GM21737 (cell line): ENCODE data around the gene CHN2.

Experiments used
- ATAC-seq: cut with Tn5 transposase; IDR thresholded peaks from one replicate; pipeline ENCODE4 v1.9.1; 2021; ENCODE audit warnings: mild to moderate bottlenecking, moderate library complexity; ENCODE audit not compliant: unreplicated experiment

Gene CHN2

GRCh38 chr7:29386196-29386765 is 191.7 kb downstream of the CHN2 start:
- ATAC-seq, result no peak

- no peak for ATAC-seq
Measured at GRCh38 chr7:29391262-29391661, 196.7 kb downstream of the CHN2 start.

- ATAC-seq, result no peak
Measured at GRCh38 chr7:29394321-29394720, 199.7 kb downstream of the CHN2 start.

DNA sequence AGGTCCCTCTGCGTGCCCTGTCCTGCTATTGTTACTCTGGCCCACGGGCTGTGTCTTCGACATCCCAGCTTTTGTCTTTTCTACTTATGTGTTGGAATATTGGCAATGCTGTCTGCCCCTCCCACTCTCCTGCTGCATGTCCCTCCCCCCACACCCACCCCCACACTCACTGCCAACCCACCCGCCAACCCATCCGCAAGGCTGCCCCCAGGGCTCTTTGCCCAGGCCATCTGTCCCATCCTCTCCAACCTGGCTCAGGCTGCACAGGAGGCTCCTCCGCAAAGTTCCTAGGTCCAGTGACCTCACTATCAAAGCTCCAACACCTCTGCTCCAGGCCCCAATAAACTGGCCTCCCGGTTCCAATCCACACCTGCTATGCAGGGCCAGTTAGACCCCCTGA is 202.0 kb downstream of the CHN2 start:
- no peak for ATAC-seq

- no peak for ATAC-seq
Measured at GRCh38 chr7:29397398-29397797, 202.8 kb downstream of the CHN2 start.

DNA sequence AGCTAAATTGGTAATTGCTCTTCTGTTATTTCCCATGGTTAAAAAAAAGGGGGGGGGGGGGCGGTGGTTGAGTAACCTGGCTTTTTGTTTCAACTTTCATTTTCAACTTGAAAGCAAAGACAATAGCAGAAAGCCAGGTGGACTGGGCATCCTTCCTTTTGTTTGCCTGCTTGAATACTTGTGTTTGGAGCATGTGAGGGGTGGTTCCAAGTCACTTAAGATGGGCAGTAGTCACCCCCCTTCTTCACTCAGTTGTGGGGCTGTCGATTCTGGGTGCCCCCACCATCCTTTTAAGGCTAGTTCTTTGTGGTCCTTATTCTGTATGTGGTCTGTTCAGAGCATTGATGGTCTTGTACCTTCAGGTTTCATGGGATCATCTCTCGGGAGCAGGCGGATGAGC is 203.4 kb downstream of the CHN2 start:
- ATAC-seq, result no peak

DNA sequence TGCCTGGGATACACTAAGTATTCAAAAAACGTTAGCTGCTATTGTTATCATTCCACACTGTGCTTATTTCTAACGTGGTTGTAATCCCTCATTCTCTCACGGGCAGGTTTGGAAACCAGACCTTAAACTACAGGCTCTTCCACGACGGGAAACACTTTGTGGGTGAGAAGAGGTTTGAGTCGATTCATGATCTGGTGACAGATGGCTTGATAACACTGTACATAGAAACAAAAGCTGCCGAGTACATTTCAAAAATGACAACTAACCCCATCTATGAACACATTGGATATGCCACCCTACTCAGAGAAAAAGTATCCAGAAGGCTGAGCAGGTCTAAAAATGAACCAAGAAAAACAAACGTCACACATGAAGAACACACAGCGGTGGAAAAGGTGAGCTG is 205.9 kb downstream of the CHN2 start:
- ATAC-seq, result no peak

DNA sequence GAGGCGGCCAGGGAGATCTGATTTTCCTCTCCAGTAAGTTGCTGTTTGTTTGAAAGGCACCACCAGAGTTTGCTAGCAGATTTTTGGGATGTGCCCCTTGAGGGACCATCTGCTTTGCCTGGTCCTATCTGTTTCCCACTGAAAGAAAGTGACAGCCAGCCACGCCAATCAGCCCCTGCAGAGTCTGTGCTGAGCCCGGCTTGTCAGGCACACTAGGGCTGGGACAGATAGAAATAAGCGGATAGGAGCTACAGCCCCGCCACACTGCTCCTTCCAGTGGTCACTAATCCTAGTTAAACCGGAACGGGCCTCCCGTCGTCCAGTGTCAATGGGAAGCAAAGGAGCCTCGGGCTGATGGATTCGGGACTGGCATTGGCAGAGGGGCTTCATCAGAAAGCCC is 207.2 kb downstream of the CHN2 start:
- ATAC-seq, result no peak

GRCh38 chr7:29405891-29406290 is 211.3 kb downstream of the CHN2 start:
- ATAC-seq, result no peak

DNA sequence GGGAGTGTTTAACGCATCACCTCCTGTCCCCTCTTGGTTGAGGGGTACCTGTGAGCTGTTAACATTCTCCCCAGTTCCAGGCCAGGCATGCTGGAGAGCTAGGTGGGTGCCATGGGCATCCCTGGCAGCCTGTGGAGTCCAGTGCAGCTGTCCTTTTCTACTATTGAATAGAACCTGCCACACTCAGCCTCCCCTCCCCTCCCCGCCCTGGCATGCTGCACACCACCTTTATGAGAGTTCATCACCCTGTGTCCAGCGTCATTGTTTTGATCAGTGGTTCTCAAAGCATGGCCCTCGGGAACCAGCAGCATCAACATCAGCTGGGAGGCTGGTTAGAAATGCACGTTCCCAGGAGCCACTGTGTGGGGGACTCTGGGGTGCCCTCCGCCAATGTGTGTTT is 211.8 kb downstream of the CHN2 start:
- ATAC-seq, result no peak

- ATAC-seq, result no peak
Measured at GRCh38 chr7:29408841-29409243, 214.3 kb downstream of the CHN2 start.

GRCh38 chr7:29410996-29411395 is 216.4 kb downstream of the CHN2 start:
- no peak for ATAC-seq

DNA sequence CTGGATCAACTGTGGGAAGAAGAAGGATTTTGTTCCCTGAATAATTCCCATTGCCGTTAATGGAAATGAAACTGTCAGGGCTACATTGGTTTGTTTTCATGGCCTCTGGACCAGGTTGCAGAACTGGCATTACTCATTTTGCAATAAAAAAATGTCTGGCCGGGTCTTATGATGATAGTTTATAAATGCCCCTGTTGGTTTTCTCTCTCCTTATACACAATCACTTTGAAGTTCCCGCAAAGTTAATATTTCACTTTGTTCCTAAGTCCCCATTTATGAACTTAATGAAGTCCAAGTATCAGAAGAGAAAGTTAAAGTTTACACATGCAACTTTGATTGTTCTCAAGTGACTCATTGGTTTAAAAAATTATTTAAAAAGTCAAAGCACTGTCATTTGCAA is 218.3 kb downstream of the CHN2 start:
- ATAC-seq, result no peak

DNA sequence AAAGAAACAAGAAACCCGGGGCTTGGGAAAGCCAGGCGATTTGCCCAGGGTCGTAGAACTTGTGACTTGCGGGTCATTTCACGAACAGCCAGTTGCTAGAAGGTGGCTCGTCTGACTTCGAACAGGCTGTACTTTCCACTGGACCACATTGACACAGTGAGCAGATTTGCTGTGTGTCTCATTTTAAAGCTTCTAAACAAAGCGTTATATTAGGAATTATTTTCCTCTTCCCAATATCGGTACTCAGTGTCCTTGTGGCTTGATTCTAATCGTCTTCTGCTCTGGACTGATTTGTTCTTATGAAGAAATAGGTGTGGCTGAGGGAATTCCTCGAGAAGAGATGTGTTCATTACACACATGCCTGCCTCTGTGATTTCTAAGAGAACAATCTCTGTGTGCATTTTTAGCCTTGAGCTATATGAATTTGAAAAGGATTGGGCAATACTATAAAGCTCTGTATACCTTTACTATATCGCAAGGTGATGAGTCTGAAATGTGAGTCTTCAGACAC is 219.1 kb downstream of the CHN2 start:
- ATAC-seq, result no peak

DNA sequence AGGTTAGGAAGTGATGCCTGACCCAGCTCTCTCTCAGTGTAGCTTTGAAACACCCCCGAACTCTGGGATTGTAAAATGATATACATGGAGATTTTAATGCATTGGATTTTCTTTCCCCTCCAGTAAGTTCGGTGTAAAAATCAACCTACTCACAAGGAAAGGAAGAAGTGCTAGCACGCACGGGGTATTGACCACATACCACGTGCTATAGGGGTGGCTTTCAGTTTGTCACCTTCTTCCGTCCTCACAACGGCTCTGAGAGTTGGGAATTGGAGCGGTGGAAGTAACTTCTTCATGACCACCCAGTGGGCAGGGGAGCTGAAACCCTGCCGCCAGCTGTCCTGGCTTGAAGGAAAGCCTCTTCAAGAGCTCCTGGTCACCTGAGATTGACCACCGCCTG is 219.6 kb downstream of the CHN2 start:
- ATAC-seq, result no peak

DNA sequence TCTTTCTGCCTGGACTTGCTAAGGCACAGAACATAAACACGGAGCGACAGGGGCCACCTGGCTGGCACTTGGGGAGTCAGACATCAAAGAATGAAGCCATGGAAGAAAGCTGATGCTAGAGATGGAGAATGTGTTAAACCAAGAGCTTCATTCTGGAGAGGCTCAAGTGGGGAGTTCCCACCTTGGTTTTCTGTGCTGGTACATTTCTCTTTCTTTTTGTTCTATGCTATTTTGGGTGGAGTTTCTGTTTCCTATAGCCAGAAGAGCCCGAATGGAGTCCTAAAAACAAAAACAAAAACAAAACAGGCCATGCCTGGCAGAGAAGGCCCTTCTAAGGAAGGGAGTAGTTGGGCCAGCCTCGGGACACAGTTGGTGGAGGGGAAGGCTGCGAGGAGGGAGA is 220.6 kb downstream of the CHN2 start:
- no peak for ATAC-seq

- ATAC-seq, result no peak
Measured at GRCh38 chr7:29416276-29416937, 221.8 kb downstream of the CHN2 start.

DNA sequence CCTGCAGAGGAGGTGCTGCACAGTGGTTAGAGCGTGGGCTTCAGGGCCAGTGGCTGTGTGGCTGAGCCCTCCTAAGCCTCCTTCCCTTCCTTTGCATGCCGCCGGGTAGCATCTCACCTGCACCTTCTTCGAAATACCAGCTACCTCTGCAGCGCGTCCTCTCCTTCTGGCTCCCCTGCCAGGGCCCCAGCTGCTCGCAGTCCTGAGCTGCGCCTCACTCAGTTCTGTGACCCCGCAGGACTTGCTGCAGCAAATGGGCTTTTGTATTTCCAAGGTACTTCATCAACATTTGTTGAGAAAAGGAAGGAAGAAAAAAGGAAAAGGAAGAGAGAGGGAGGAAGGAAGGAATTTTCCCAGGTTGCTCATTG is 222.3 kb downstream of the CHN2 start:
- ATAC-seq, result no peak

GRCh38 chr7:29418056-29418455 is 223.5 kb downstream of the CHN2 start:
- no peak for ATAC-seq

- no peak for ATAC-seq
Measured at GRCh38 chr7:29418651-29419050, 224.1 kb downstream of the CHN2 start.

- no peak for ATAC-seq
Measured at GRCh38 chr7:29420011-29420410, 225.4 kb downstream of the CHN2 start.

DNA sequence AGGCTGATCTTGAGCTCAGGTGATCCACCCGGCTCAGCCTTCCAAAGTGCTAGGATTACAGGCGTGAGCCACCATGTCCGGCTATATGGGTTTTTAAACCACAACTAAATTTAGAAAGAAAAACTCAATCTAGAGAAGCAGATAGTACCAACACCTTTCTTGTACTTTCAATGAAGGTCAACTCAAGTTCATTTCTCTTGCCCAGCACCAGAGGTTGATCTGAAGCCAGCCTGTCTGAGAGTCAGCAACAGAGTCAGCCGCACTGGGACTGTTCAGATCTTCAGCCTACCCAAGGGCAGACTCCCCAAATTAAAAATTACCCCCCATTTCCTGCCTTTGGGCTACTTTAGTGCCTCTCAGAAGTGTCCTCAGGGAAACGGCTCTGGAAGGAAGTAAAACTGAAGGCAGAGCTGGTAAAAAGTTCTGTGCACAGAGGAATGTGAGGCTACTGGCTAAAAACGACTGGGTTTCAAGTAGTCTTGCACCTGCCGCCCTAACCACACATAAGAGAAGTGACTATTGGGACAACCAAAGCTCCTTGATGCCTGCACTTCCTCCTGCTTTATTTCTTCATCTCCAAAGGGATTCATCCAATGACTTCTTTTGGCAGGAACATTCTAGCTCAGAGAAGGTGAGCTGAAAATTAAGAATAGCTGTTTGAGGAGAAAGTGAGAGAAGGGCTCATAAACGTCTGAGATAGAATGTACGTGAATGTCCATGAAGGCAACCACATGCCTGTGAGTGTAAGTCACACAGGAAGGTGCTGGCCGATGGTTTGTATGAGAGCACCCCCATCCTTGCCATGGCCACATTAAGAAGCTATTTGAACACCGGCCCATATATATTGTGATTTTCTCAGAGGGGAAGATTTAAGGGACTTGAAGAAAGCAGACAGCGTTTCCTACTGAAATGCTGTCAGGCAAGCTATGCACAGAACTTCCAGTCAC is 226.7 kb downstream of the CHN2 start:
- ATAC-seq, result no peak
